ENCODE data around the gene TBC1D22B.

TBC1D22B gene

GRCh38 chr6:37239950-37240713 lies 17.4 kb upstream of the TBC1D22B start:
- DNase-seq (ENCODE audit: low spot score) = peak; percentile 97

- DNase-seq (ENCODE audit: low spot score) = no peak
Observed at GRCh38 chr6:37241131-37241530, 16.4 kb upstream of the TBC1D22B start.

GRCh38 chr6:37241775-37242428 lies 15.7 kb upstream of the TBC1D22B start:
- no peak for DNase-seq (ENCODE audit: low spot score)

GRCh38 chr6:37242429-37243052 lies 15.0 kb upstream of the TBC1D22B start:
- peak; percentile 90 for DNase-seq (ENCODE audit: low spot score)

DNA sequence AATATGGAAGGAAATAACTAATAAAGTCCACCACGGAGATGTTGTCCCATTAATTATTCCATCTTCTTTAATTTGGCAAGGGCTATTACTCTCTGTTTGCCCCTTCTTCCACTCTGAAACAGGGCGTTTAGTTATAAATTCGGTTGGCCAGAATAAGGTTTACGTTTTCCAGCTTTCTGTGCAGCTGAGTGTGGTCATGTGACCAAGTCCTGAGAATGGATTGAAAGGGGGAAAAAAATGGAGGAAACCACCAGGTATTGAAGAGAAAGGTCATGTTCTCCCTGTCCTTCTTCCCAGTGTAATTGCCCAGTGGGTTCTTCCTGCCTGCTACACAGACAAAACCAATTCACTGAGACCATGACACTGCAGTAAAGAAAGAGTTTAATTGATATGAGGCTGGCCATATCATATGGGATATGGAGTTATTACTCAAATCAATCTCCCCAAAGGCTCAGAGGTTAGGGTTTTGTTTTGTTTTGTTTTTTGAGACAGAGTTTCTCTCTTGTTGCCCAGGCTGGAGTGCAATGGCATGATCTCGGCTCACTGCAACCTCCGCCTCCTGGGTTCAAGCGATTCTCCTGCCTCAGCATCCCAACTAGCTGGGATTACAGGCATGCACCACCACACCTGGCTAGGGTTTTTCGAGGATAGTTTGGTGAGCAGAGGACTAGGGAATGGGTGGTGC lies 14.3 kb upstream of the TBC1D22B start:
- no peak for DNase-seq (ENCODE audit: low spot score)

DNA sequence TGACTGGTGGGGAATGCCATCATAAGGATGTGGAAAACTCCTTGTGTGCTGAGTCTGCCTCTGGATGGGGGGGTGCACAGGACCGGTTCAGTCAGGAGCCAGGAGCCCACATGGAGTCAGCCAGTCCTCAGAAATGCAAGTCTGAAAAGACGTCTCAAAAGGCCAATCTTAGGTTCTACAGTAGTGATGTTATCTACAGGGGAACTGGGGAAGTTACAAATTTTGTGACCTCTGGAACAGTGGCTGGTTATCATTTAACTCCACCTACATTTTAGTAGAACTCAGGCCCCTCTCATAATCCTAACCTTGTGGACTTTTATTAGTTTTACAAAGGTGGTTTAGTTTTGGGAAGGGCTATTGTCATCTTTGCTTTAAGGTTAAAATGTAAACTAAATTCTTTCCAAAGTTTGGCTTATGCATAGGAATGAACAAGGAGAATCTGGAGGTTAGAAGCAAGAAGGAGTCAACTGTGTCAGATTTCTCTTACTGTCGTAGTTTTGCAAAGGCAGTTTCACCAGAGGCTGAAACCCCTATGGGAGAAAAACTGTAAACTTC lies 13.7 kb upstream of the TBC1D22B start:
- DNase-seq (ENCODE audit: low spot score) = no peak

DNA sequence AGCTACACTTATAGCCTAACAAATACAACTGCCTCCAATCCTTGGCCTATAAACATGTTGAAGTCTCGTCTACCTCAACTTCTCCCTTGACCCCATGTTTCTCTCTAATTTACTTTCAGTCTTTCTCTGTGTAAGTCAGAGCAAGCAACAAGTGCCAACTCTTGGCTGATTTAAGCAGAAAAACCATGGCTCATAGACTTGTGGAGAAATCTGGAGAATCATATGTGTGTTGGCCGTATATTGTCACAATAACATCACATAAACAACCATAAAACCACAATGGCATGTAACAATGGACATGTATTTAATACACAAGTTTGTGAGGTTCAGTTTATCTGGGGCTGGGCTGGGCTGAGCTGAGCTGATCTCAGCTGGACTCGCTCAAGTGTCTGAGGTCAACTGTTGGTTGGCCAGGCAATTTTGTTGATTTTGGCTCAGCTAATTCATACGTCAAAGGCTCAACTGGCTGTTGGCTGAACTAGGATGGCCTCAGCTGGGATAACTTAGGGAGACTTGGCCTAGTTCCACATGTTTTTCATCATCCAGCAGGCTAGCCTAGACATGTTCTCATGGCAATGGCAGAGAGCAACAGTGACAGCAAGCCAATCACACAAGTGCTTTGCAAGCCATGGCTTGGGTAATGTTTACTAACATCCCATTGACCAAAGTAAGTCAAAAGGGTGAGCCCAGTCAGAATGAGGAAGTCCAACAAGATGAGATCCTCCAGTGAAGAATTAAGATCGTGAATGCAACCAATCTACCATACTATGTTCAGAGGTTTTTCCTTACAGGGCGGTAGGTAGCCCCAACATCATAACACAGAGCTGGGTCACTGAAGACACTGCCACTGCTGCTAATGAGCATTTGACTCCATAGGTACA lies 12.9 kb upstream of the TBC1D22B start:
- no peak for DNase-seq (ENCODE audit: low spot score)

- DNase-seq (ENCODE audit: low spot score) = peak; percentile 64
Observed at GRCh38 chr6:37251211-37251780, 6.3 kb upstream of the TBC1D22B start.

DNA sequence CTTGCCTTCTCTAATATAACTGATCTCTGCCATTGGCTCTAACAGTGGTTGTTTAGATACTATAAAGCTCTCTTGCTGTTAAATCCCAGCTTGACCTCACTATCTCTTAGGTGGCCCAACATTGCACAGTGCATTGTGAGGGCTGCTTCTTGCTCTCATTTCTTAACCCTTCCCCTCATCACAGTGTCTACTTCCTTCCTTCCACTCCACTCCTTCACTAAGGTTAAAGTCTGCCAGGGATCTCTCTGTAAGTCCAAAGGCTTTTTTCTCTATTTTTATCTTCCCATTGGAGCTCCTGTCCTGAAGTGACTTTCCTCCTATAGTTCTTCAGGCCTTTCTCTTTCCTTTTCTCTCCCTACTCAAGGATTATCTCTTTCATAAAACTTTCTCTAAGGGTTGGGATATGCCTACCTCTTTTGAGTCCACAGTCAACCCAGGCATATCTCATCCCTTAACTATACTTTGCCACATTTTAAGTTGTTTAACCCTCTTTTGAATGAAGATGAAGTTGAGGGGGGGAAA lies 4.0 kb upstream of the TBC1D22B start:
- DNase-seq (ENCODE audit: low spot score) = no peak

- no peak for DNase-seq (ENCODE audit: low spot score)
Observed at GRCh38 chr6:37254881-37255280, 2.7 kb upstream of the TBC1D22B start.

- peak; percentile 16 for DNase-seq (ENCODE audit: low spot score)
Observed at GRCh38 chr6:37256692-37257319, 766 bp upstream of the TBC1D22B start.

GRCh38 chr6:37257320-37257633 lies 295 bp upstream of the TBC1D22B start:
- DNase-seq (ENCODE audit: low spot score) = no peak

DNA sequence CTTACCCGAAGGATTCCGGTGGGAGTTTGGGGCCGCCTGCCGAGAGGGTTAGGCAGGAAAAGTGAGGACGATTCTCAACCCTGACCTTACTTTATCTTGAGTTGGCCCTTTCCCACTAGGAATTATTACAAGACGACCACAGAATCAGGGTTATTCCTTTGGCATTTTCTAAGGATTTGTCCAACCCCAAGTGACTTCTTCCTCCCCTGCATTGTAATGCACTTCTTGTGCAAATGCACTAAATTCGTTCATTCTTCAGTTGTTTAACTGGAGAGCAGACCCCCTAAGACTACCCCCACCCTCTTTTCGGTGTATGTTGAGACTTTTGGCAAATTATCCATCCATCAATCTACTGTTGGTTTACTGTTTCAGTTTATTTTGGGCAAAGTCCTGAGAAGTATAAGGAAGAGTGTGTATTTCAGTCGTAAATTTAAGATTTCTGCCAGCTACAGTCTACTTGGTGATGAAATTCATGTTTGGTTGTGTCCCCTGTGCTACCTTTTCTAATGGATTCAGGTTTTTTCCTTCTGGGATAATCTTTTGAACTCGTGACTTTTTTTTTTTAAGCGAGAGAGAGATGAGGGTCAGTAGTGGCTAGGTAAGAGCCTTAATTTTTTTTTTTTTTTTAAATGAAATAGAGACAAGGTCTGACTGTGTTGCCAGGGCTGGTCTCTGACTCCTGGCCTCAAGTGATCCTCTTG lies 983 bp downstream of the TBC1D22B start:
- peak; percentile 18 for DNase-seq (ENCODE audit: low spot score)

- DNase-seq (ENCODE audit: low spot score) = no peak
Observed at GRCh38 chr6:37259191-37259590, 1.6 kb downstream of the TBC1D22B start.

DNA sequence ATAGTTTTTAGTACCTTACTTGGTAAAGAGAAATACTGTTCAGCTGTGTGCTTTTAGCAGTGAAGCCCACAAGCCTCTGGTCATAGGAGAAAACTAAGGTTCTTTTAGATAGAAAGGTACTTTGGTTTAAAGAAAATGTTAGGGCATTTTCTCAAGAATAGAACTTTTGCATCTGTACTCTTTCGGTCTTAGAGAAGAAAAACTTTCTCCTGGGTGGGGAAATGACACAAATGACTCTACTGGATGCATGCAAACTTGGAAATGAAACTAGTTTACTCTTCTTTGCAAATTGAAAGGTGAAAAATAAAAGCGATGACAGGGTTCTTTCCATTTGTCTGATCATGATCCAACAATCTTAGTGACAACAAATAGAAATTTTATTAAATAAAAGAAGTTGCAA lies 2.5 kb downstream of the TBC1D22B start:
- no peak for DNase-seq (ENCODE audit: low spot score)

DNA sequence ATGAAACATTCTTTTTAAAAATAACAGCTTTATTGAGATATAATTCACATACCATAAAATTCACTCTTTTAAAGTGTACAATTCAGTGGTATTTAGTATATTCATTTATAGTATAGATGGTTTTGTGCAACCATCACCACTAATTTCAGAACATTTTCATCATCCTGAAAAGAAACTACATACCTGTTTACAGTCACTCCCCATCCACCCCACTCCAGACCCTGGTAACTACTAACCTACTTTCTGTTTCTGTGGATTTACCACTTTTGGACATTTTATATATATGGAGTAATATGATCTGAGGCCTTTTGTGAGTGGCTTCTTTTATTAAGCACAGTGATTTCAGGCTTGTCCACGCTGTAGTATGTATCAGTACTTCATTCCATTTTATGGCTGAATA lies 2.9 kb downstream of the TBC1D22B start:
- DNase-seq (ENCODE audit: low spot score) = no peak

- DNase-seq (ENCODE audit: low spot score) = no peak
Observed at GRCh38 chr6:37261198-37261597, 3.6 kb downstream of the TBC1D22B start.

- no peak for DNase-seq (ENCODE audit: low spot score)
Observed at GRCh38 chr6:37262446-37263026, 5.0 kb downstream of the TBC1D22B start.

DNA sequence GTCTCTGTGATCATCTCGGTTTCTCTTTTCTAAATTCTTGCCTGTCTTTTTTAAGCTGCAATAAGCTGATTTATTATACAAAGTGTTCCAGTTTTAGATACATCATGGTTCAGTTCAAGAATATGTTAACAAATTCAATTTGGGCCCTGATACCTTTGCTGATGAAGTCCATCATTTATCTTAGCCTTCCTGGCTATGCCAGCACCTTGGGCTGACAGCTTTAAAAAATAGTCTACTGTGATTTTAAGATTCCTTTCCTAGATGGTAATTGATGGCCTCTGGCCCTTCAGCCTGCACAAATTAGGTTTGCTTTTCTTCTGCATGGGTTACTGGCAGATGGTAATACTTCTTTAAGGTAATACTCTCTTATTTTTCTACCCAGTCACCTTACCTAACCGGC lies 7.4 kb downstream of the TBC1D22B start:
- no peak for DNase-seq (ENCODE audit: low spot score)
